Mucosa of rectum (tissue), 2 donors: Measurements from ENCODE around the gene HPD.
A peak's percentile ranks its signal among the peaks of the same experiment; 100 is the strongest.

ENCODE experiments used
- H3K27ac ChIP-seq, 2 donors: one replicate each; pipeline ENCODE4 v1.7.0; 2013; ENCODE audit warnings: inconsistent platforms in 2 of 2, low read depth in 2 of 2, low read length in 2 of 2
- H3K27me3 ChIP-seq, 2 donors: one replicate each; pipeline ENCODE4 v1.7.0; 2013; ENCODE audit warnings: low read length in 2 of 2; ENCODE audit not compliant: control insufficient read depth in 2 of 2, insufficient read depth in 2 of 2
- H3K36me3 ChIP-seq, 2 donors: one replicate each; pipeline ENCODE4 v1.7.0; 2013; ENCODE audit warnings: low read length in 2 of 2; ENCODE audit not compliant: control insufficient read depth in 2 of 2, insufficient read depth in 2 of 2
- H3K4me1 ChIP-seq, 2 donors: one replicate each; pipeline ENCODE4 v1.7.0; 2013; ENCODE audit warnings: low read length in 2 of 2, mild to moderate bottlenecking in 1 of 2; ENCODE audit not compliant: control insufficient read depth in 2 of 2, insufficient read depth in 2 of 2
- H3K4me3 ChIP-seq, 2 donors: one replicate each; pipeline ENCODE4 v1.7.0; 2013; ENCODE audit warnings: low read length in 2 of 2
- H3K9ac ChIP-seq, 2 donors: one replicate each; pipeline ENCODE4 v1.7.0; 2013; ENCODE audit warnings: low read length in 2 of 2, low read depth in 1 of 2, mild to moderate bottlenecking in 1 of 2
- H3K9me3 ChIP-seq, 2 donors: one replicate each; pipeline ENCODE4 v1.7.0; 2013; ENCODE audit warnings: low read length in 2 of 2; ENCODE audit not compliant: control insufficient read depth in 2 of 2
- donor health status: healthy.
- donor health status: Normal muscosa, but diverticular disease.

The HPD gene

DNA sequence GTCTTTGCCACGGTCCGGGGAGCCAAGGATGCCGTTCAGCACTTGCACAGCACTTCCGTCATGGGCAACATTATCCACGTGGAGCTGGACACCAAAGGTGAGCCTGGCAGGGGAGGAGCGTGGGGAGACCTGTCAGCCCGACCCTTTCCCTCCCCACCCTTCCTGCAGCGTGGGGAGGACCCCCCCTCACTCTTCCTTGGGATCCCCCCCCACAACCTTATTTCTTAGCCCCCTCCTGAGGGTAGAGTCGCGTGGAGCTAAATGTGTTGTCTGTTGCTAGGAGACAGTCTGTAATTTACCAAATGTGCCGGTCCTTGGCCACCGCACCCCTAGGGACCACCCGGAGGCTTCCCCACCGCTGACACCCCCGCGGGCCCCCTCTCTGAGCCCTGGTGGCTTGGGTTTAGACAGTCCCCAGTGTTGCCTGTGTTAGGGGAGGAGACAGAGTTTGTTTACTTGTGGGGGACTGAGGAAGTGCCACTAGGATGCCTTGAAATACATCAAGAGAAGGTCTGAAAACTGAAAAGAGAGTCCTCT lies 52.6 kb downstream of the HPD start:
- H3K4me3 ChIP-seq, result peak overlapping the region; percentile 80 to 87
- no peaks in the 10 kb centered on the region for H3K9me3 ChIP-seq
- H3K9ac ChIP-seq, result peak overlapping the region; percentile 47 to 96
- H3K27me3 ChIP-seq, result no peaks in the 10 kb centered on the region
- H3K36me3 ChIP-seq, result peaks cover 19 to 35% of the 10 kb centered on the region in 2 donors
- H3K27ac ChIP-seq, result peak overlapping the region in 1 of 2 donors; percentile 52
- H3K4me1 ChIP-seq, result peaks cover 27% of the 10 kb centered on the region in 2 donors

DNA sequence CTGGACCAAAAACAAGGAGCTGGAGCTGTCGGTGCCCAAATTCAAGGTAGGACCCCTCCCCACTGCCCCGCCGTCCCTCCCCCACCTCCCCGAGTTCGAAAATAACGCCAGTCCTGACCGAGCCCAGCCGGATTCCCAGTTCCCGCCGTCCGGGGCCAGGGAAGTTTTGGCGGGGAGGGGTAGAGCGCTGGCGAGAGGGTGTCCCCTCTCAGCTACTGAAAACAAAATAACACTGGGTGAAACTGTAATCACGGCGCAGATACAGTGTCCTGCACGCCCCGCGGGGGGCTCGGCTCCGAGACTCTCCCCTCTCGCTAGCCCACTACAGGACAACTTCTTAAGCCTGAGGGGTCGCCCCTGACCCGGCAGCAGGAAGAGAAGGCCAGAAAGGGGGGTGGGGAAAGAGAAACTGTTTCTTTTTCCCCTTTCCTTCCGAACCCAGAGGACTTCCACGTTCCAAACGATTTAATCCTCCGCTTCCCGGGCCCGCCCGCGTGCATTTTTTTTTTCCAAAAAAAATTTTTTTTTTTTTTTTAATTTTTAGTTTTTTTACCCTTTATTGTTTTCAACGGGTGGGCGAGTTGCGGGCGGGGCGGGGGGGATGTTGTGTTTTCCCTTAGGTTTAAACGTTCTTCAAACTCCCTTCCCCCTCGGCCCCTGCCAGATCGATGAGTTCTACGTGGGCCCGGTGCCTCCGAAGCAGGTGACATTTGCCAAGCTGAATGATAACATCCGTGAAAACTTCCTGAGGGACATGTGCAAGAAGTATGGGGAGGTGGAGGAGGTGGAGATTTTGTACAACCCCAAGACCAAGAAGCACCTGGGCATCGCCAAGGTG lies 53.3 kb downstream of the HPD start:
- H3K4me1 ChIP-seq, result peaks cover 23 to 25% of the 10 kb centered on the region in 2 donors
- H3K4me3 ChIP-seq, result peak overlapping the region; percentile 80 to 87
- H3K9ac ChIP-seq, result peak overlapping the region; percentile 68 to 96
- H3K27me3 ChIP-seq, result no peaks in the 10 kb centered on the region
- no peaks in the 10 kb centered on the region for H3K9me3 ChIP-seq
- peaks cover 13 to 32% of the 10 kb centered on the region in 2 donors for H3K36me3 ChIP-seq
- peak overlapping the region; percentile 85 to 86 for H3K27ac ChIP-seq

DNA sequence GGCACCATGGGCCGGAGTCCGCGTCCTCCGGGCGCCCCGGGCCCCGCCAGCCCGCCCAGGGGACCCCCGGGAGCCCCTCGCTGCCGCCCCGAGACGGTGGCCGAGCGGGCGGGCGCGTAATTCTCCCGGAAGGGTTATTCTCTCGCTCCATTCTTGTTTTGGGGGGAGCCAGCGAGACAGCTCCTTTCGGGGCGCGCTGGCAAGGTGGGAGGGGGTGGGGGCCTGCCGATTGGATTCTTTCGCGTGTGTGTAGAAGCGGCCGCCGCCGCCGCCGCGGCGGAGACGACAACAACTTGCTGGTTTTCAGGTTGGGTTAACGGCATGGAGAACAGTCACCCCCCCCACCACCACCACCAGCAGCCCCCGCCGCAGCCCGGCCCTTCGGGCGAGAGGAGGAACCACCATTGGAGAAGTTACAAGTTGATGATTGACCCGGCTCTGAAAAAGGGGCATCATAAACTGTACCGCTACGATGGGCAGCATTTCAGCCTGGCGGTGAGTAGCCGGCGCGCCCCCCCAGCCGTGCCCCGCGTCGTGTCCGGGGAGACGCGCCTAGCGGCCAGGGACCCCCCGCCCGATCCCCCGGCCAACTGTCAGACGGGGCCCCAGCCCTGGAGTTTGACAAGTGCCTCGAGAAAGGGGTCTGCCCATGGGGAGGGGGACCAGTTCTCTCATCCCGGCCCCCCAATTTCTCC lies 54.1 kb downstream of the HPD start:
- H3K4me1 ChIP-seq, result peaks cover 23 to 27% of the 10 kb centered on the region in 2 donors
- peaks cover 10 to 25% of the 10 kb centered on the region in 2 donors for H3K36me3 ChIP-seq
- H3K9ac ChIP-seq, result peak overlapping the region; percentile 68 to 96
- H3K27me3 ChIP-seq, result no peaks in the 10 kb centered on the region
- peak overlapping the region; percentile 80 to 87 for H3K4me3 ChIP-seq
- H3K27ac ChIP-seq, result peak overlapping the region; percentile 85 to 86
- H3K9me3 ChIP-seq, result no peaks in the 10 kb centered on the region

DNA sequence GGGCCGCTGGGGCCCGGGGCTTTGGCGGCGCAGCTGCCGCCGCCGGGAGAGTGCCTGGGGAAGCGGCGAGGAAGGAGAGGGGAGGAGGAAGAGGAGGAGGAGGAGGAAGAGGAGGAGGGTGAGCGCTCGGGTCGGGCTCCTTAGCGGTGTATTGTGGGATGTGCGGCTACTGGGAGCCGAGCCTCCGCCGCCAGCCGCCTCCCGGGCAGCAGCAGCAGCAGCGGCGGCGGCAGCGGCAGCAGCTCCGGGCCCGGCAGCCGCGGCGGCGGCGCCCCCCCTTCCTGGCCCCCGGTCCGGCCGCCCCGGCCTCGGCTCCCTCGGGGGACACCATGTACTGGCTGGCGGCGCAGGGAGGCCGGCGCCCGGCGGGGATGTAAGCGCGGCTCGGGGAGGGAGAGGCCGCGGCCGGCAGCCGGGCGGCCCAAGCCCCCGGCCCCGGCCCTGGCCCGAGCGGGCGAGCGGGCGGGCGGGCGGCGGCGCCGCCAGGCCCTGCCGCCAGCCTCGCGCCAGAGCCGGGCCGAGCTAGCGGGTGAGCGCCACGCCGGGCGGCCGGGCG lies 54.7 kb downstream of the HPD start, which contains the start of gene SETD1B:
TSS of gene SETD1B (plus strand) at position 149 of the 556 bp plus-strand sequence. CDS start 729 bp downstream, outside the sequence.
- peaks cover 28 to 32% of the 10 kb centered on the region in 2 donors for H3K4me1 ChIP-seq
- H3K4me3 ChIP-seq, result peak within 1 kb of the TSS; percentile 87 to 90
- peak within 1 kb of the TSS; percentile 96 to 98 for H3K9ac ChIP-seq
- H3K36me3 ChIP-seq, result peaks cover 7 to 19% of the 10 kb centered on the region in 2 donors
- H3K27ac ChIP-seq, result peak within 1 kb of the TSS; percentile 100
- no peaks in the 10 kb centered on the region for H3K9me3 ChIP-seq
- H3K27me3 ChIP-seq, result no peaks in the 10 kb centered on the region

DNA sequence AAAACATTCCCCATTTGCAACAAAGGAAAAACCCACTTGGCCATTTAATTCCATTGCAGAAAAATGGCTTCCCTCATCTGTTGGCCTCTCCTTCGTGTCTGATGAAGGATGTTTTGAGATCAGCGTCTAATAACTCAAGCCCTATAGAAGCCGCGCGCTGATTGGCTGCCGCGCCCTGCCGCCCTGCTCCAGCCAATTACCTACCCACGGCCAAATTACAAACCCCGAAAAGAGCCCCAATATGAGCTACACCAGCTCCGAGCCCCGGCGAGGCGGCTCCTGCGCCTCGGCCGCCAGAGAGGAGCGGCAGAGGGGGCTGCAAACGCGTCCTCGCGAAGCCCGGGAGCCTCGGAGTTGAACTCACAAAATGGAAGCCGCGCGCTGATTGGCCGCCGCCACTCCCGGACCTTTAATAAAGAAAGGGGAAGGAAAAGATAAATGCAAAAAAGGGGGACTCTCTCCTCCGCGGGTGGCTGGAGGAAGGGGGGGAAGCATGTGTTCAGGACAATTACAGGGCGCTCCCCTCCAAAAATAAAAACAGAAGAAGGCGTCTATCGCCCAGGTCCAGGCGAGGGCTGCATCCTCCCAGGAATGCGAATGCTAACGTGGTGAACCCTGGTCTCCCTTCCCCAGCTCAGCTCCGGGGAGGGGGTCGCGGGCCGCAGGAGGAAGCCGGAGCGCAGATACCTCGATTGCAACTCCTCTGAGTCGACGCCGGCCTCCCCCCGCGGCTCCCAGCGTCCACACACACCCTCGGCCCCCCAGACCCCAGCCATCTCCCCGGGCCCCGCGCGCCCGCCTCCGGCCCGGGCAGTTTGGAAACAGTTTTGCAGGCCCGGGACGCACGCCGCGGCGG lies 55.6 kb downstream of the HPD start:
- Histone ChIP-seq H3K4me1 (peaks cover 37 to 41% of the 10 kb centered on the region in 2 donors), H3K9me3 (no peaks in the 10 kb centered on the region), H3K36me3 (peaks cover 1 to 11% of the 10 kb centered on the region in 2 donors), H3K4me3 (peak overlapping the region; percentile 87 to 90), H3K27me3 (no peaks in the 10 kb centered on the region), H3K9ac (peak overlapping the region; percentile 96 to 98), H3K27ac (peak overlapping the region; percentile 100)

DNA sequence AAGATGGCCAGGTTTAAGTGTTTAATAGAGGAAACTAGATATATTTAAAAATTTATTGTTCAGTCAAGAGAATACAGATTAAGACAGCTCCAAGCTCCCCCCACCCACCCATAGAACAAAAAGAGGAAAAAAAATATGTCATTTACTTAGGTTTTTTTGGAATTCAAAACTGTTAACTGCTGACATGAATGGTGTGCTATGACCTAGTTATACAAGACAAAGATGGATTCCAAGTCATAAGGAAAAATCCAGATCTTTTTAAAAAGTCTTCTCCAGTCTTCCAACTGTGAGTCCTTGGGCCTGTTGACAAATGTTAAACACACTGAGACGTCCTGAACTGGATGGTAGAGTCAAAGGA lies 56.2 kb downstream of the HPD start:
- no peaks in the 10 kb centered on the region for H3K9me3 ChIP-seq
- peak overlapping the region; percentile 87 to 90 for H3K4me3 ChIP-seq
- H3K27ac ChIP-seq, result peak overlapping the region; percentile 100
- no peaks in the 10 kb centered on the region for H3K27me3 ChIP-seq
- peaks cover 43 to 47% of the 10 kb centered on the region in 2 donors for H3K4me1 ChIP-seq
- H3K9ac ChIP-seq, result peak overlapping the region; percentile 96 to 98
- H3K36me3 ChIP-seq, result peaks cover 0 to 8% of the 10 kb centered on the region in 2 donors

DNA sequence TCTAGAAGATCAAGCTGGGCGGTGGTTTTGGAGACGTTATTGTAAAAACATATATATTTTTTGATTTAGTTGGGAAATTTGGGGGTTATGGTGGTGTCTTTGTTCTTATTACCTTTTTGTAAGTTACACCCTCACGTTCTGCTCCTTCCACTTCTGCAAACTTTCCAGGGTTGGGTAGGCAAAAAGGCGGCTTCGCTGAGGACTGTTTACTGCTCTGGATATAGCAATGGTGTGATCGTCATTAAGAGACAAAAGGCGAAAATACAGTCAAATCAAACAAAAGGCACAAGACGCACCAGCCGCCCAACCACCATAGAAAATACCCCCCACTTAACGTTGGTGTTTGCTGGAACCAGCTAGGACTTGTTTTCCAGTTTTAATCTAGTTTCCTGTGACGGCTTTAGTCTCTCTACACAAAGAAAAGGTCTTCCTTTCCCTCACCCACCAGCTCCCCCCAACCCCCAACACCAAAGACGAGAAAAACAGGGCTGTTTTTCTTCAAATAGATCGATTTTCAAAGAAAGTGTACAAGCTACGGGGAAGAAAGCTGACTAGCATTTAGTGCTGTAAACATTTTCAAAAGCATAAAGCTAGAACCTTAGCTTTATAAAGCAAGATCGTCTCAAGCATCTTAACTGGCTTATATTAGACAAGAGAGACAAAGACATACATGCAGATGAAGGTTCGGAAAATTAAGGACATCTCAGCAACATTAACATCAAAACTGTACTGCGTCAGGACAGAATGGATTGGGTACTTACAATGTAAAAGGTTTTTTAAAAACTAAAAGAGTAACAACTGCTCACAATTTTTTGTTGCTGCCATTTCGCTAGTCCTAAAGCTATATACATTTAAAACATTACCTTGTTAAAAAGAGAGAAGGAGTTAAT lies 56.8 kb downstream of the HPD start:
- Histone ChIP-seq H3K9me3 (no peaks in the 10 kb centered on the region), H3K4me1 (peaks cover 39 to 46% of the 10 kb centered on the region in 2 donors), H3K4me3 (peak overlapping the region; percentile 87 to 90), H3K27me3 (no peaks in the 10 kb centered on the region), H3K9ac (peak overlapping the region; percentile 96 to 98), H3K36me3 (peaks cover 0 to 4% of the 10 kb centered on the region in 2 donors), H3K27ac (peak overlapping the region; percentile 100)

DNA sequence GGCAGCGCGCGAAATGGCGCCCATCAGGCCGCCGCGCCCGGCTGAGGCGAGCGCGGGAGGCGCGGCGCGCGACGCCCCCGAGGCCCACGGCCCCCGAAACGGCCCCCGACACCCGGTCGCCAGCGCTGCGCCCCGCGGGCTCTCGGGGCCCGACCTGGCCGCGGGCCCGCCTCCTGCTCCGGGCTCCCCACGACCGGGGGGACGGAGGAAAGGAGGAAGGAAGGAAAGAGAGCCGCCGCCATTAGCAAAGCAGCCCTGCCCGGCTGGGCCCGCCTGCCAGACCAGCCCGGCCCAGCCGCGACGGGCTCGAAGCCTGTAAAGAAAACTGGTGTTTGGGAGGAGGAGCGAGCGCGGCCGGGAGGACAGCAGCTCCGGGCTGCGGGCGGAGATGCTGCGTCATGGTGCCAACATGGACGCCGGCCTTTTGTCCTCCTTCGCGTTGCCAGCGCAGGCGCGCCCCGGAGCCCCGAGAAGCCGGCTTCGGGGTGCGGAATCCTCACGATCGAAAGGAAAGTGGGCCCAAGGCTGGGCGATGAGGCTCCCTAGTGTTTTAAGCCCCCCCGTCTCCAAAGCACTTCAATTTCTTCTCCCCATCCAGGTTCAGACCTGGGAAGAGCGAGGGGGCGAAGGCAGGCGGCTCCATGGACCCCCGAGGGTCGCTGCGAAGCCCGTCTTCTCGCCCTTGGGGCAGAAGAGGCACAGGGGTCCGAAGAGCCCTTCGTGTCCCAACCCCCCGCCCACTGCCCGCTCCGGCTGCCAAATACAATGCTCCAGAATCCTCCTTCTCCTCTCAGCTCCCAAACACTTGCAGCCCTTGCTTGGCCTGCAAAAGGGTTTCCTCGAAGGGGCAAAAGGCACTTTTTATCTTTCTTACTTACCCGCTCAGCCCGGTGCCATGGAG lies 57.7 kb downstream of the HPD start:
- H3K27me3 ChIP-seq, result no peaks in the 10 kb centered on the region
- H3K36me3 ChIP-seq, result peaks cover 0 to 2% of the 10 kb centered on the region in 2 donors
- no peaks in the 10 kb centered on the region for H3K9me3 ChIP-seq
- H3K4me3 ChIP-seq, result peak overlapping the region; percentile 87 to 90
- H3K9ac ChIP-seq, result peak overlapping the region; percentile 96 to 98
- peak overlapping the region; percentile 100 for H3K27ac ChIP-seq
- H3K4me1 ChIP-seq, result peaks cover 38 to 44% of the 10 kb centered on the region in 2 donors
